HG03457 (cell line): ENCODE data around the gene UIMC1.
"Not testable (repeated sequence)": the region's sequence is repeated elsewhere in the genome, so short reads cannot be mapped to it uniquely, and the experiment has no call there.

ENCODE experiments used
- ATAC-seq: cut with Tn5 transposase; IDR thresholded peaks from one replicate; pipeline ENCODE4 v1.9.1; 2021; ENCODE audit warnings: moderate number of reproducible peaks; ENCODE audit not compliant: unreplicated experiment

UIMC1 gene

GRCh38 chr5:177010153-177010552, 3.6 kb upstream of the UIMC1 start:
- no peak for ATAC-seq

GRCh38 chr5:177008716-177009115, 2.1 kb upstream of the UIMC1 start:
- no peak for ATAC-seq

GRCh38 chr5:177005619-177006264, 837 bp downstream of the UIMC1 start:
- peak; percentile 55 for ATAC-seq

- no peak for ATAC-seq
Measured at GRCh38 chr5:177004961-177005360, 1.6 kb downstream of the UIMC1 start.

GRCh38 chr5:177003649-177004048, 2.9 kb downstream of the UIMC1 start:
- no peak for ATAC-seq

GRCh38 chr5:176999526-176999925, 7.1 kb downstream of the UIMC1 start:
- not testable (repeated sequence) for ATAC-seq

- no peak for ATAC-seq
Measured at GRCh38 chr5:176998828-176999227, 7.8 kb downstream of the UIMC1 start.

GRCh38 chr5:176996780-176997179, 9.8 kb downstream of the UIMC1 start:
- no peak for ATAC-seq

- no peak for ATAC-seq
Measured at GRCh38 chr5:176995896-176996767, 10.4 kb downstream of the UIMC1 start.

- ATAC-seq: no peak
Measured at GRCh38 chr5:176995122-176995490, 11.5 kb downstream of the UIMC1 start.

GRCh38 chr5:176994460-176995121, 12.0 kb downstream of the UIMC1 start:
- no peak for ATAC-seq

GRCh38 chr5:176993081-176993480, 13.5 kb downstream of the UIMC1 start:
- not testable (repeated sequence) for ATAC-seq

GRCh38 chr5:176987583-176987982, 19.0 kb downstream of the UIMC1 start:
- ATAC-seq: no peak

GRCh38 chr5:176986280-176986679, 20.3 kb downstream of the UIMC1 start:
- no peak for ATAC-seq

GRCh38 chr5:176985516-176985915, 21.1 kb downstream of the UIMC1 start:
- ATAC-seq: peak; percentile 63

- not testable (repeated sequence) for ATAC-seq
Measured at GRCh38 chr5:176984176-176984575, 22.4 kb downstream of the UIMC1 start.

- not testable (repeated sequence) for ATAC-seq
Measured at GRCh38 chr5:176983593-176983992, 23.0 kb downstream of the UIMC1 start.

GRCh38 chr5:176983112-176983511, 23.5 kb downstream of the UIMC1 start:
- ATAC-seq: not testable (repeated sequence)

- no peak for ATAC-seq
Measured at GRCh38 chr5:176980818-176981217, 25.8 kb downstream of the UIMC1 start.

GRCh38 chr5:176979669-176980068, 26.9 kb downstream of the UIMC1 start:
- ATAC-seq: no peak

GRCh38 chr5:176965633-176966032, 40.9 kb downstream of the UIMC1 start:
- no peak for ATAC-seq

- no peak for ATAC-seq
Measured at GRCh38 chr5:176959051-176959450, 47.5 kb downstream of the UIMC1 start.
